DND-41 (cell line): Measurements from ENCODE around the gene GRHL3.

ENCODE experiments used
- EZH2 ChIP-seq: IDR thresholded peaks from 3 replicates; pipeline ENCODE4 v1.6.1; 2012; ENCODE audit warnings: borderline replicate concordance, low read depth, mild to moderate bottlenecking, moderate library complexity, low read length, inconsistent platforms; ENCODE audit not compliant: severe bottlenecking
- TF ChIP-seq, protein P1 (sequence below): IDR thresholded peaks from 2 replicates; pipeline ENCODE4 v1.5.1; 2012; ENCODE audit warnings: borderline replicate concordance, low read length, moderate library complexity, mild to moderate bottlenecking; ENCODE audit not compliant: poor library complexity, severe bottlenecking; ENCODE audit errors: extremely low read depth

GRCh38 chr1:24301785-24302175 lies 17.4 kb upstream of the GRHL3 start:
- TF ChIP-seq, protein P1, sequence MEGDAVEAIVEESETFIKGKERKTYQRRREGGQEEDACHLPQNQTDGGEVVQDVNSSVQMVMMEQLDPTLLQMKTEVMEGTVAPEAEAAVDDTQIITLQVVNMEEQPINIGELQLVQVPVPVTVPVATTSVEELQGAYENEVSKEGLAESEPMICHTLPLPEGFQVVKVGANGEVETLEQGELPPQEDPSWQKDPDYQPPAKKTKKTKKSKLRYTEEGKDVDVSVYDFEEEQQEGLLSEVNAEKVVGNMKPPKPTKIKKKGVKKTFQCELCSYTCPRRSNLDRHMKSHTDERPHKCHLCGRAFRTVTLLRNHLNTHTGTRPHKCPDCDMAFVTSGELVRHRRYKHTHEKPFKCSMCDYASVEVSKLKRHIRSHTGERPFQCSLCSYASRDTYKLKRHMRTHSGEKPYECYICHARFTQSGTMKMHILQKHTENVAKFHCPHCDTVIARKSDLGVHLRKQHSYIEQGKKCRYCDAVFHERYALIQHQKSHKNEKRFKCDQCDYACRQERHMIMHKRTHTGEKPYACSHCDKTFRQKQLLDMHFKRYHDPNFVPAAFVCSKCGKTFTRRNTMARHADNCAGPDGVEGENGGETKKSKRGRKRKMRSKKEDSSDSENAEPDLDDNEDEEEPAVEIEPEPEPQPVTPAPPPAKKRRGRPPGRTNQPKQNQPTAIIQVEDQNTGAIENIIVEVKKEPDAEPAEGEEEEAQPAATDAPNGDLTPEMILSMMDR, result no peak
- no peak for TF ChIP-seq EZH2
